ENCODE measurements around the gene ATXN7L1. TPM values are rescaled to one million over a fixed set of nuclear protein-coding genes. Genes with fewer than 3 reads are reported as not detected.
A peak's percentile ranks its signal among the peaks of the same experiment; 100 is the strongest.

The ATXN7L1 gene
- total RNA-seq, 2 experiments from 2014 or later, result 15.2 to 17.0 TPM

GRCh38 chr7:105821527-105821926 lies 54.9 kb downstream of the ATXN7L1 start:
- no peak for DNase-seq
- no peak overlapping the region for H3K27ac Mint-ChIP-seq
- H3K4me1 Mint-ChIP-seq, result peaks cover 6% of the 10 kb centered on the region

GRCh38 chr7:105820363-105821066 lies 55.9 kb downstream of the ATXN7L1 start:
- Mint-ChIP-seq H3K9me3 (peaks cover 4% of the 10 kb centered on the region), H3K4me1 (peaks cover 6% of the 10 kb centered on the region), H3K27ac (no peak overlapping the region), H3K4me3 (no peak overlapping the region), H3K27me3 (no peaks in the 10 kb centered on the region), H3K36me3 (peaks cover 4% of the 10 kb centered on the region)
- DNase-seq (no peak), ATAC-seq (ENCODE audit: low read depth) (no peak)
- POLR2A ChIA-PET, result no interaction called here

More at GRCh38 chr7:105821527-105821926, 54.9 kb downstream of the ATXN7L1 start:
- Mint-ChIP-seq H3K9me3 (peaks cover 4% of the 10 kb centered on the region), H3K36me3 (peaks cover 4% of the 10 kb centered on the region), H3K4me3 (no peak overlapping the region), H3K27me3 (no peaks in the 10 kb centered on the region)
- ATAC-seq (ENCODE audit: low read depth), result no peak
- POLR2A ChIA-PET, result no interaction called here

DNA sequence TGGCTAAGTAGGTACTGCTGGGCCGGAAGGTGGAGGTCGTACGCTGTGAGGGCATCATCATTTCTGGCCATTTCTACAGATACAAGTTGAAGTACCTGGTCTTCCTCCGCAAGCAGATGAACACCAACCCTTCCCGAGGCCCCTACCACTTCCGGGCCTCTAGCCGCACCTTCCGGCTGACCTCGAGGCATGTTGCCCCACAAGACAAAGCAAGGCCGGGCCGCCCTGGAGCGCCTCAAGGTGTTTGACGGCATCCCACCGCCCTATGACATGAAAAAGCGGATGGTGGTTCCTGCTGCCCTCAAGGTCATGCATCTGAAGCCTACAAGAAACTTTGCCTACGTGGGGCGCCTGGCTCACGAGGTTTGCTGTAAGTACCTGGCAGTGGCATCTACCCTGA lies 56.8 kb downstream of the ATXN7L1 start:
- POLR2A ChIA-PET, result no interaction called here
- peaks cover 4% of the 10 kb centered on the region for H3K36me3 Mint-ChIP-seq
- H3K27ac Mint-ChIP-seq, result no peak overlapping the region
- no peak for ATAC-seq (ENCODE audit: low read depth)
- H3K9me3 Mint-ChIP-seq, result peaks cover 1% of the 10 kb centered on the region
- peaks cover 6% of the 10 kb centered on the region for H3K4me1 Mint-ChIP-seq
- no peaks in the 10 kb centered on the region for H3K27me3 Mint-ChIP-seq
- no peak overlapping the region for H3K4me3 Mint-ChIP-seq
- no peak for DNase-seq

DNA sequence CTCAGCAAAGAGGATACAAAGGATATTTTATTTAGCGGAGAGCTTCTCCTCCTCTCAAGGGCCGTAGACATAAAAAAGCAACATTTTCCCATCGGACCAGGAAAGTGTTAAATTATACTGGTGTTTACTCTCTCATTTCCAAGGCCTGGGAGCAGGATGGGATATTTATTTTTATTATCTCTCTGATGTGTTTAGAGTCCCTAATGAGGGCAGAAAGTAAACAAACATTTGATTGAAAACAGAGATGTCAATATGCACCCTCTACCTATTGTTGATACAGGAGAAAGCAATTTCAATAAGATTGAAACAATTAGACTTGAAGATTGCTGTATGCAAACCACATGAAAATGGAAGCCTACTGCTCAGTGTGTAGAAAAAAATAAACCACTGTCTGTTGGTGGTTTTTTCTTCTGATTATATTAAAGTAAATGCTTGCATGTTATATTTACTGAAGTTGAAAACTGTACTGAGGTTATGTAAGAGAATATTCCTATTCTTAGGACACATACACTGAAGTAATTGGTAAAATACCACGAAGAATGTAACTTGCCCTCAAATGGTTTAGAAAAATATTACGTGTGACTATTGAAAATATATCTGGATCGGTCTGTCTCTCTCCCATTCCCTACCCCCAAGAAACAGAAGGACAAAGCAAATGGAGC lies 59.3 kb downstream of the ATXN7L1 start:
- H3K9me3 Mint-ChIP-seq, result peaks cover 1% of the 10 kb centered on the region
- DNase-seq (no peak), ATAC-seq (ENCODE audit: low read depth) (no peak)
- H3K27me3 Mint-ChIP-seq, result no peaks in the 10 kb centered on the region
- H3K27ac Mint-ChIP-seq, result no peak overlapping the region
- peaks cover 4% of the 10 kb centered on the region for H3K4me1 Mint-ChIP-seq
- POLR2A ChIA-PET, result no interaction called here
- no peak overlapping the region for H3K4me3 Mint-ChIP-seq
- no peaks in the 10 kb centered on the region for H3K36me3 Mint-ChIP-seq

- Mint-ChIP-seq H3K27me3 (no peaks in the 10 kb centered on the region), H3K4me3 (no peak overlapping the region), H3K4me1 (peaks cover 2% of the 10 kb centered on the region), H3K36me3 (peaks cover 2% of the 10 kb centered on the region), H3K9me3 (peaks cover 1% of the 10 kb centered on the region), H3K27ac (no peak overlapping the region)
- POLR2A ChIA-PET, result no interaction called here
- DNase-seq, result no peak
- ATAC-seq (ENCODE audit: low read depth), result no peak
Measured at GRCh38 chr7:105816266-105816843, 60.0 kb downstream of the ATXN7L1 start.

GRCh38 chr7:105815576-105815975 lies 60.8 kb downstream of the ATXN7L1 start:
- Mint-ChIP-seq H3K27me3 (no peaks in the 10 kb centered on the region), H3K27ac (no peak overlapping the region), H3K9me3 (peaks cover 1% of the 10 kb centered on the region), H3K36me3 (peaks cover 2% of the 10 kb centered on the region), H3K4me3 (no peak overlapping the region), H3K4me1 (peaks cover 1% of the 10 kb centered on the region)
- DNase-seq, result no peak
- ATAC-seq (ENCODE audit: low read depth), result no peak
- POLR2A ChIA-PET, result no interaction called here

DNA sequence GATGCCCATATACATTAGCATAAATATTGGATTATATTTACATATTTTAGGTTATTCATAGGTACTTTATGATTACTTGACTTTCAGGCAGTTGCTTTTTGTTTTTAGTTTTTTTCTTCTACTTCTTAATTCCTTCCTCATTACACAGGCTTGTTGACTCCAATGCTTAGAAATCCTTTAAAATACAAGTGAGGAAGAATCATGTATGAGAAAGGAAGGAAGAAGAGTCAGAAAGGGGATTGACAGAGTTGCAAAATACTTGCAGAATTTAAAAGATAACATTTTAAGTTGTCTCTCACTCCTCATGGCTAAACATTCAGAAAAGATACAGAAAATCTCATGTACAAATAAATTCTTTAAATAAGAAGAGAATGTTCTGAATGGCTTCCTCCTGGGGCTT lies 61.9 kb downstream of the ATXN7L1 start:
- POLR2A ChIA-PET, result no interaction called here
- DNase-seq (no peak), ATAC-seq (ENCODE audit: low read depth) (no peak)
- H3K9me3 Mint-ChIP-seq, result no peaks in the 10 kb centered on the region
- no peaks in the 10 kb centered on the region for H3K27me3 Mint-ChIP-seq
- peaks cover 2% of the 10 kb centered on the region for H3K4me1 Mint-ChIP-seq
- peaks cover 4% of the 10 kb centered on the region for H3K36me3 Mint-ChIP-seq
- no peak overlapping the region for H3K4me3 Mint-ChIP-seq
- no peak overlapping the region for H3K27ac Mint-ChIP-seq

GRCh38 chr7:105811189-105811847 lies 65.1 kb downstream of the ATXN7L1 start:
- POLR2A ChIA-PET, result no interaction called here
- Mint-ChIP-seq H3K36me3 (peaks cover 4% of the 10 kb centered on the region), H3K27ac (no peak overlapping the region), H3K4me1 (peaks cover 30% of the 10 kb centered on the region), H3K4me3 (no peak overlapping the region), H3K27me3 (no peaks in the 10 kb centered on the region), H3K9me3 (no peaks in the 10 kb centered on the region)
- no peak for DNase-seq
- no peak for ATAC-seq (ENCODE audit: low read depth)

DNA sequence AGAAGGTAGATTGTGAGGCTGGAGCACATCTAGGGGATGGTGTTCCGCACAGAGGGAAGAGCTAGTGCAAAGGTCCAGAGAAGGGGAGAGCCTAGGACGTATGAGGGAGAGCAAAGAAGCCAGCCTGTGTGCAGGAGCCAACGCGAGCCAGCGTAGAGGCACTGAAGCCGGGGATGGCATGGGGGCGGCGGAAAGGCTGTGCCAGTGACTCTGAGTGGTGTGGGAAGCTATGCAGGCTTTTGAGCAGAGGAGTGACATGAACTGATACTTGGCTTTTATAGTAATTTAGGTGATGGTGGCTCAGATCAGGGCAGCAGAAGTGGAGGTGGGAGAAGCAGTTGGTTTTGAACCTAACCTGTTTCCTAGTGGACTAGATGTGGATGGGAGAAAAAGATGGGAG lies 65.8 kb downstream of the ATXN7L1 start:
- peak overlapping the region; percentile 6 for H3K27ac Mint-ChIP-seq
- no peaks in the 10 kb centered on the region for H3K27me3 Mint-ChIP-seq
- no peak overlapping the region for H3K4me3 Mint-ChIP-seq
- DNase-seq, result no peak
- H3K4me1 Mint-ChIP-seq, result peaks cover 38% of the 10 kb centered on the region
- POLR2A ChIA-PET, result no interaction called here
- peaks cover 4% of the 10 kb centered on the region for H3K36me3 Mint-ChIP-seq
- no peaks in the 10 kb centered on the region for H3K9me3 Mint-ChIP-seq
- ATAC-seq (ENCODE audit: low read depth), result no peak

GRCh38 chr7:105808703-105809590 lies 67.5 kb downstream of the ATXN7L1 start:
- ATAC-seq (ENCODE audit: low read depth) (peak; percentile 97), DNase-seq (peak; percentile 50)
- POLR2A ChIA-PET, result interaction anchor here (0.6 to 0.7 kb wide), 2 partner anchors 69 to 260 kb away, joined by 3 to 5 read pairs; no protein-coding TSS in a partner anchor
- Mint-ChIP-seq H3K4me1 (peaks cover 43% of the 10 kb centered on the region), H3K4me3 (peak overlapping the region; percentile 26), H3K27me3 (no peaks in the 10 kb centered on the region), H3K27ac (peak overlapping the region; percentile 81), H3K36me3 (peaks cover 4% of the 10 kb centered on the region), H3K9me3 (no peaks in the 10 kb centered on the region)

GRCh38 chr7:105808209-105808608 lies 68.2 kb downstream of the ATXN7L1 start:
- H3K27me3 Mint-ChIP-seq, result no peaks in the 10 kb centered on the region
- ATAC-seq (ENCODE audit: low read depth), result no peak
- H3K4me3 Mint-ChIP-seq, result peak overlapping the region; percentile 6
- POLR2A ChIA-PET, result interaction anchor here (0.7 kb wide), 1 partner anchor 70 kb away, joined by 3 read pairs; no protein-coding TSS in a partner anchor
- H3K4me1 Mint-ChIP-seq, result peaks cover 43% of the 10 kb centered on the region
- H3K27ac Mint-ChIP-seq, result peak overlapping the region; percentile 43
- no peak for DNase-seq
- peaks cover 4% of the 10 kb centered on the region for H3K36me3 Mint-ChIP-seq
- no peaks in the 10 kb centered on the region for H3K9me3 Mint-ChIP-seq

DNA sequence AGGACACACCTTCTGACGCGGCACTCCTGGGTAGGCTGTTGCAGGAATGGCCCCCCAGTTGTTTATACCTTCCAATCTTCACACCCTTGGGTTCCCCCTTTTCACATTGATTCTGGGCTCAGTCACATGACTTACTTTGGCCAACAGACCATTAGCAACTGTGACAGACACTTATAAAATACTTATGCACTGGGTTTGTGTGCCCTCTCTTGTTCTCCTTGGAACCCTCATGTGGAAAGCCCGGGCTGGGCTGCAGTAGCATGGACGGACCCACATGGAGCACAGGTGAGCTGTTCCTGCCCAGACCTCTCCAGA lies 69.0 kb downstream of the ATXN7L1 start:
- no peak for ATAC-seq (ENCODE audit: low read depth)
- Mint-ChIP-seq H3K27me3 (no peaks in the 10 kb centered on the region), H3K4me3 (no peak overlapping the region), H3K4me1 (peaks cover 43% of the 10 kb centered on the region), H3K36me3 (peaks cover 4% of the 10 kb centered on the region), H3K9me3 (no peaks in the 10 kb centered on the region), H3K27ac (peak overlapping the region; percentile 35)
- POLR2A ChIA-PET, result no interaction called here
- DNase-seq, result no peak
